NCI-H526 treated with DMSO at 0.1 percent for 48 hours (cell line): ENCODE measurements around the gene ADPRS.
A peak's percentile ranks its signal among the peaks of the same experiment; 100 is the strongest.

ENCODE experiments used
- DNase-seq: peaks from one replicate; lab custom pipeline; 2025; lab: John Stamatoyannopoulos, UW

The ADPRS gene

DNA sequence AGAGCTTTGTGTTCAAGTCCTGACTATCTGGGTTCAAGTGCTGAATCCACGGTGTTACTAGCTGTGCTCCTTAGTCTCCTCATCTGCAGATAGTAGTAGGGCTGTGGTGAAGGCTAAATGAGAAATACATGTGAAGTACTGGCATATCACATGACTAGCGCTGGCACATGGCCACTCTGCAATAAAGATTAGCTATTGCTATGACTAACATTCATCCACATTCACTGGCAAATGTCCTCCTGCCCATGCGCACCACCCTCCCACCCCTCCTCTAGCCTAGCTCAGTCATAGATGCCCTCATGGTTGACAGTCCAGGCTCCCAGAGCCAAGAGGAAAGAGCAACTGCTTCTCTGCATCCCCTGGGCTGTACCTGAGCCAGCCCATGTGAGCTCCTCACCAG lies 44.8 kb downstream of the ADPRS start:
- no peak for DNase-seq

DNA sequence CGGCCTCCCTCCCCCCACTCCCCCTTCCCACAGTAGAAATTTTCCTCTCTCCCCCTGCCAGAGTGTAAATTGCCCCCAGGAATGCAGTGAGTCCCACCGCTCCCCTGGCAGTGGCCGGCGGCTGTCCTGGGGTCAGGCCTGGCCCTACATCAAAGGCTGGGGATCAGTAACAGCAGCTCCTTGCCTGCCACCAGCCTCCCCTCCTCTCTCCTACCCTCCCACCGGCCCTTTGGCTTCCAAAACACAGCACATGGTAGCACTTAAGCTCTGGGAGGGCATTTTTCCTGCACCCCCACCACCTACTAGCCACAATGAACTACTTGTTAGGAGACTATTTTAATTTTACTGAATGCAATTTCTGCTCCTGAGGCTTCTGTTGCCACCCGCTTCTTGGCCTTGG lies 45.3 kb downstream of the ADPRS start:
- no peak for DNase-seq

DNA sequence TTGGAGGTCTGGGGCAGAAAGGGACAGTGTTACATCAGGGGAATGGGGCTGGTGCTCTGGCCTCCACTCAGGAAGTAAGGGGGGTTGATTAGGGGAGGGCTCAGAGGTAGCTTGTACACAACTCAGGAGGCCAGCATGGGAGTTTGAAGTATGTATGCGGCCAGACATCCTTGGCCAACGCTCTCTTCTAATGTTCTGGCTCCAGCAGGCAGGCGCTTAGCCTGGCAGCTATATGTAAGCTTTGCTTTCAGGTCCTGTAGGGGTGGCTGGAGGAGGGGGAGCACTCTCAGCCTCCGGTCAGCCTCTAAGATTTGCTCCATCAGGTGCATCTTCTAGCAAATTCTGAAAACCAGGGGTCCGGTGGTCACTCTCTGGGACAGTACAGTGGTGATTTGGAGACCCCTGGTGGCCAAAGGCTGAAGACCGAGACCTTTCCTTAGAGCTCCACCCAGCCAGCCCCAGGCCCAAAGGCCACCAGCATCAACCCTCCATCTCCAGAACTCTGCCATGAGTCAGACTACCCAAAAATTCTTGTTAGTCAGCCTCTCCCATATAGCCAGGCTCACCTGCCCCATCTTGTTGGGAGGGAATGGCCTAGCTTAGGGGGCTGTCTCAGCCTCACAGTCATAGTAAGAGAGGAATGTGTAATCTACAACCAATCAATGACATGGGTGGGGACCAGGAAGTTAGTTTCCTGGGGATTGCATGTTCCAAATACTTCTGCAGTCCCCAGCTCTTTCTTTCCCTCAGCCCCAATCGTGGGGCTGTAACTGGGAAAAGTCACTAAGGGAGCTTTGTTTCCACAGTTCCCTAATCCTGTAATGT lies 46.0 kb downstream of the ADPRS start:
- DNase-seq, result peak; percentile 14

DNA sequence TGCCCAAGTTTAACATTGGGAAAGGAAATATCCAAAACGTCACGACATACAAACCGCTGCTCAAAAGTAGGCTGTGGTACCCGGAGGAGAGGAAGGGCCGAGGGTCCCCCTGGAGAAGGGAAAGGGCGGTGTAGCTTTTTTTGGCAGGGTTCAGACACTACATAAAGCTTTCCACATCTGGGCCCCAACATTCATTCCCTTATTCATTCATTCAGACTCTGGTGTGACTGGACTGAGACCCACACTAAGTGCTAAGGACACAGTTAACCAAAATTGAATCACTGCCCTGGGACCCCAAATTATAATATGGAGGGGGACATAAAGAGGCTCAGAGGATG lies 46.6 kb downstream of the ADPRS start:
- DNase-seq, result no peak

DNA sequence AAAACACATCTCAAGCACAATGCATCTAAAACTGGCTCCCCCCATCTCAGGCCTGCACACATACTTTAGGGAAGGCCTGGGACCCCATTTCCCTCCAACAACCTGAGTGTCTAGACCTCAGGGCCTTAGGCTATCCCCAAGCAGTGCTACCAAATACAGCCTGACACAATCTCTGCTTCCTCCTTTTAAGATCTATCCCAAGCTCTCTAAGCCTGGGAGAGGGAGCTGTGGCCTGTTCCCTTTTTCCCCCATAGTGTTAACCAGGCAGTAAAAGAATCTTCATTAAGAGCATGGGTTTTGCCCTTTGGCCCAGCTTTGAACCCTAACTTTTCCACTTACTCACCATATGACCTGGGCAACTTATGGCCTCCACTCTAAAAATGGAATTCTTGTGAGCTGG lies 47.1 kb downstream of the ADPRS start:
- DNase-seq, result no peak

DNA sequence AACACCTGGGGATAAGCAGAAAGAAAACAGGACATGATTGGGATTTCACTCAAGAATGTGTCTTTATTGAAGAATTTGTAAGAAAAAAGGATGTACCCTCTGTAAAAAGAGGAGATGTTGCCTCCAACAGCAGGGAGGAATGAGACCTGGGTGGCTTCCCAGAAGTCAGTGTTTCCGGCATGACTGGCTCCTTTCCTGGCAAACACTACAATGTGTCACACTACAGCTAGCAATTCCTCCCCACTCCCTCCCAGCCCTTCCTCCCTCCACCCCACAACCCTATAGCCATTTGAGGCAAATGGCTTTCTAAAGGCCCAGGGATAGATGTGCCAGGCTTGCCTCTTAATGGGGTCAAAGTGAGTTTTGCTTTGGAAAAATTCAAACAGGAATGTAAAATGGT lies 47.8 kb downstream of the ADPRS start:
- no peak for DNase-seq

DNA sequence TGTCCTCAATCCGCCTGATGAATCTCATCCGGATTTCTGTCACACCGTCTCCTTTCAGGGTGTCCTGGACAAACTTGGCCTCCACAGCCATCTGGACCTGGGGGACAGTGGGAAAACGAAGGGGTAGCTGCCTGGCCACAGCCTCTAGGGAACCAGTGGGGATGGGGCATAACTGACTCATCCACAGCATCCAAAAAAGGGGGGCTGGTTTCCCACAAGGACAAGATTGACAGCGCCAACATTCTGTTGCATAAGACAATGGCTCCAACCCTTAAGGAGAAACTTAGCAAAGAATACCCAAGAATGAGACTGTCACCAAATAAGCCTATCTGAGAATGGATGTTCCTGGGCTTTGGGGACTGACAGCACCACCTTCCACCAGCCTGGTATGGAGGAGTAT lies 48.5 kb downstream of the ADPRS start:
- DNase-seq, result no peak

DNA sequence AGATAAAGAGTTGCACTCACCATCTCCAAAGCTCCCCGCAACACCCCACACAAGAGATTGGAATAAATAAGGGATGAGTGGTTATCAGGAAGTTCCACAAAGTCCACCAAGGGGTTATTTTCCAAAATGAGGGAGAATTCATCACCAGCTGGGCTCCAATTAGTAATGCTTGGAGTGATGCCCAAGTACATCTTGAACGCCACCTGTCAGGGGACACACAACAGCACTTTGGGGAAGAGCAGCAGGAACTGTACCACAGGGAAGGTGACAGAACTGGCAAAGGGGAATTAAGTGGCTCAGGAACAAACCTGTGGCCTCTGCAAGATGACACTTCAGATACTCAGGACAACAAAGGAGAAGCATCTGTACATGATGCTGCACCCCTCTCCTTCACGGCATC lies 49.1 kb downstream of the ADPRS start:
- DNase-seq, result no peak

DNA sequence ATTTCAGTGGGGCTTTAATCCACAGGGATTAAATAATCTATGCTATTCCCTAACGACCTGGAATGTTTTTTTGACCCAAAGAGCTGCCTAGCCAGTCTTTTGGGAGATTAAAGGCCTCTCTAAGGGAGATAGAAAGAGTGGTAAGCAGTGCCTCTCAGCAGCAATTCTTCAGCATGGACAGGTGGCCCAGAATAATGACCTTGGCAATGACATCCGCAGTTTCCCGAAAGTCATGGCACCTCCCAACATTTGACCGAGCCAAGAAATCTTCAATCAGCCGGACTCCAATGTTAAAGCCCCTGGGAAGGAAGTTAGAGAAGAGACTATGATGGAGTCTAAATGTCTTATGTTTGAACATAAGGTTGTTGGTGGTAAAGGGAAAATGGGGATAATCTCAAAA lies 50.8 kb downstream of the ADPRS start:
- no peak for DNase-seq

DNA sequence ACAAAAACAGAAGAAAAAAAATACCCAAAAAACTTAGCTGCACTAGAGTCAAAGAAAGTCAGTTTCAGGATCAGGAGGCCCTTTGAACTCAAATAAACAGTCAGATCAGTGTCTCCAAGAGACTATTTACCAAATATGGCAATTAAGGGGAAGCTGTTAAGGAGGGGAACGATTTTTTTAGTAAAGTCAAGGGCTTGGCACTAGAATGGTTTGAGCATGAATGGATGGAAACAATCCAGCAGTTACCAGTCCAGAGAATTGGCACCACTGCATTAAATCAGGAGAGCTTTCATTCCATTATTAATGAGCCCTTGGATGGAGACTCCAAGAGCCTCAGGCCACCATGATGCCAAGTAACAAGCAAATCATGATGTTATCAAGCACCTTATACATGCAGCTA lies 53.4 kb downstream of the ADPRS start:
- no peak for DNase-seq

DNA sequence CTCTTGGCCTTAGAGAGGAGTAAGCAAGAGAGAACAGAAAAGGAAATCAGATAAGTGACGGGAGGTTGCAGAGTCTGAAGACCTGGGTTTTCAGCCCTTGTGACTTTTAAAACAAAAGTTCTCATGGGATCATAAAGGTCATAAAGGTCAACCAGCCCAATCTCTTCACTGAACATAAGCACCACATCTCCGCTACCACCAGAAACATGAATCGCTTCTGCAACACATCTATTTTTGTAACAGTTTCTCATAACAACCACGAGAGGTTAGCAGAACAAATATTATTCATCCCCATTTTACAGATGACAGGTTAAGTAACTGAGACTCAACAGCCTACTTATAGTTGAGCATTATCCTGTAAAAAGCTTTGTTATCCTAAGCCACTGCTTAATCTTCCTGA lies 54.7 kb downstream of the ADPRS start:
- DNase-seq, result no peak
